Measurements from ENCODE around the gene ANKRD6.
"Not testable (repeated sequence)": the region's sequence is repeated elsewhere in the genome, so short reads cannot be mapped to it uniquely, and the experiment has no call there.

The ANKRD6 gene

DNA sequence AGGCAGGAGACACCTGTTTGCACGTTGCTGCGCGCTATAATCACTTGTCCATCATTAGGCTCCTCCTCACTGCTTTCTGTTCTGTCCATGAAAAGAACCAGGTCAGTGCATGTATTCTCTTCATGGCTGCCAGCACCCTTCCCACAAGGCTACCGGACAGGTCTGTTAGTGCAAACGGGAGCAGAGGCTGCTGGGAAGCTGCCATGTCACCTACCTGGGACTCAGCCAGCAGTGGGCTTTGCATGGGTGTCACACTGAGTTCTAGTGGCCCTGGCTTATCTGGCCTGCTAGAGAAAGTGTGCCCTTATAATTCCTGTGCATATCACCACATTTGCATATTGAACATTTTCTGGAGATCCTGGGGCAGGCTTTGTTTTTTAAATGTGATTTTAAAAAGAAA, 180.8 kb downstream of the ANKRD6 start:
- no peak for DNase-seq (ENCODE audit: low read depth)
- H3K4me3 ChIP-seq (ENCODE audit: low read depth, low read length) = no peak overlapping the region
- no peak for TF ChIP-seq CTCF (IDR thresholded peaks at IDR 0.05; ENCODE audit: low read depth, low read length, missing control alignments)

DNA sequence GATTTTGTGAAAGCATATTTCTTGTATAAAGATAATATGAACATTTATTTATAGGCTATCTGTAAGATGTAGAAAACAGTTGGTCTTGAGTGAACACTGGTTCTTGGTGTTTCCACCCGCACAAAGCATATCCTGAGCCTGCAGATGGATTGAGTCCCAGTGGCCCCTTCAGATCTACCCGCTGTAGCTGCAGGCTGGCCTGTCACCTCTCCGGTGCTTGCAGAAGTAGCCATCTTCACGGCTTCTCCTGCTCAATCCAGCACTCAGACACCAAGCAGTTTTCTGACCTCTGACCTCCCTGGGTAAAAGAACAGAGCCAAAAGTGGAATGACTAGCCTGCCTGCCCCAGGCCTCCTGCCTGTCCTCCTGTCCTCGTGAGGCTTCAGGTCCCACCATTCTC, 182.9 kb downstream of the ANKRD6 start:
- no peak overlapping the region for H3K4me3 ChIP-seq (ENCODE audit: low read depth, low read length)
- TF ChIP-seq CTCF (IDR thresholded peaks at IDR 0.05; ENCODE audit: low read depth, low read length, missing control alignments) = no peak
- no peak for DNase-seq (ENCODE audit: low read depth)

- no peak for TF ChIP-seq CTCF (IDR thresholded peaks at IDR 0.05; ENCODE audit: low read depth, low read length, missing control alignments)
- H3K4me3 ChIP-seq (ENCODE audit: low read depth, low read length) = no peak overlapping the region
- DNase-seq (ENCODE audit: low read depth) = no peak
Measured at GRCh38 chr6:89616531-89616930, 183.6 kb downstream of the ANKRD6 start.

- DNase-seq (ENCODE audit: low read depth) = no peak
- TF ChIP-seq CTCF (IDR thresholded peaks at IDR 0.05; ENCODE audit: low read depth, low read length, missing control alignments) = no peak
- H3K4me3 ChIP-seq (ENCODE audit: low read depth, low read length) = no peak overlapping the region
Measured at GRCh38 chr6:89618026-89618425, 185.1 kb downstream of the ANKRD6 start.

GRCh38 chr6:89619567-89619966, 186.6 kb downstream of the ANKRD6 start:
- H3K4me3 ChIP-seq (ENCODE audit: low read depth, low read length) = no peak overlapping the region
- TF ChIP-seq CTCF (IDR thresholded peaks at IDR 0.05; ENCODE audit: low read depth, low read length, missing control alignments) = no peak
- no peak for DNase-seq (ENCODE audit: low read depth)

DNA sequence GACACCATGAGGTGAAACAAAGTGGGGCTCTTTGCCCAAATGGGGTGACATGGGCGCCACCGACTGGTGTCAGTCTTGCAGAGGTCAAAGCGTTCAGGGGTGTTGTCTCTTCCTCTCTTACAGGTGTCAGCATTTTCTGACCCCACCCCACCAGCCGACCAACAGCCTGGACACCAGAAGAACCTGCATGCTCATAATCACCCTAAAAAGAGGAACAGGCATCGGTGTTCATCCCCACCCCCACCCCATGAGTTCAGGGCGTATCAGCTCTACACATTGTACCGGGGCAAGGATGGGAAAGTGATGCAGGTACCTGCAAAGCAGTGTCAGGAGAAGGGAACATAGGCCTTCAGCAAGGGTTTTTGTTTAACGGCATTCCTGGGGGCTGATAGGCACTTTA, 190.8 kb downstream of the ANKRD6 start:
- TF ChIP-seq CTCF (IDR thresholded peaks at IDR 0.05; ENCODE audit: low read depth, low read length, missing control alignments) = no peak
- no peak overlapping the region for H3K4me3 ChIP-seq (ENCODE audit: low read depth, low read length)
- DNase-seq (ENCODE audit: low read depth) = no peak

DNA sequence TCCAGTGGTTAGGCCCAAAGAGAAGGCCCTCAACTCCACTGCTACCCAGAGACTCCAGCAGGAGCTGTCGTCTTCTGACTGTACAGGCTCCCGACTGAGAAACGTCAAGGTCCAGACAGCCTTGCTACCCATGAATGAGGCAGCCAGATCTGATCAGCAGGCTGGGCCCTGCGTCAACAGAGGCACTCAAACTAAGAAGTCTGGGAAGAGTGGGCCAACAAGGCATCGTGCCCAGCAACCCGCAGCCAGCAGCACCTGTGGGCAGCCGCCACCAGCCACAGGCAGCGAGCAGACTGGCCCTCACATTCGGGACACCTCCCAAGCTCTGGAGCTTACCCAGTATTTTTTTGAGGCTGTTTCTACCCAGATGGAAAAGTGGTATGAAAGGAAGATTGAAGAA, 197.5 kb downstream of the ANKRD6 start:
- DNase-seq (ENCODE audit: low read depth) = no peak
- no peak overlapping the region for H3K4me3 ChIP-seq (ENCODE audit: low read depth, low read length)
- TF ChIP-seq CTCF (IDR thresholded peaks at IDR 0.05; ENCODE audit: low read depth, low read length, missing control alignments) = no peak

- not testable (repeated sequence) for DNase-seq (ENCODE audit: low read depth); H3K4me3 ChIP-seq (ENCODE audit: low read depth, low read length)
Measured at GRCh38 chr6:89636412-89636811, 203.5 kb downstream of the ANKRD6 start.
